ENCODE results near the gene CFB. TPM values are rescaled to one million over a fixed set of nuclear protein-coding genes. Genes with fewer than 3 reads are reported as not detected.

Gene CFB
- total RNA-seq, 1 experiment from 2014 or later: 5.6 TPM

DNA sequence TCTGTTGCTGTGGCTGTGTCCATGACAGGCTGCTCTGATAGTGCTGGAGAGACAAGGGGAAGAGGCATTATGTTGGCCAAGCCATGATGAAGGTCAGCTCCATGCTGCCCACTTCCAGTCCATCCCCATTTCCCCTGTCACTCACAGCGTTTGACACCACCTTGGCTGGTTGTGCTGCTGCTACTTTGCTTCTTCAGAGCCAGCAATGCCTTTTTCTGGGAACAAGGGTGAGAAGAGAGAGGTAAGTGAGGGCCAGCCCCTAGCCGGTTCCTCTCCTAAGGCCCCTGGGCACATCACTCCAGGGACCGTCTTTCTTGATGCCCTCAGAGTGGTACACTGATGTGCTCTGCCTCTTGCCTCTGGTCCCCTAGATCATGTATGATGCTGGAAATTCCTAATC lies 10.9 kb downstream of the CFB start:
- no peak overlapping the region for H3K4me3 ChIP-seq (ENCODE audit: low read depth in 2 of 2, low read length in 2 of 2)
- POLR2A ChIA-PET: no interaction called here
- DNase-seq (ENCODE audit: low read depth, low spot score) (no peak), ATAC-seq (no peak)
- H3K27ac ChIP-seq (ENCODE audit: low read length): no peak overlapping the region
- H3K9me3 ChIP-seq (ENCODE audit: control insufficient read depth, insufficient read depth, low read depth, low read length): no peaks in the 10 kb centered on the region
- TF ChIP-seq SIN3A (IDR thresholded peaks at IDR 0.05; ENCODE audit: borderline replicate concordance, insufficient read depth, low read depth, low read length) (no peak), TCF7L2 (IDR thresholded peaks at IDR 0.05; ENCODE audit: low read depth, low read length) (no peak), POLR2AphosphoS5 (IDR thresholded peaks at IDR 0.05; ENCODE audit: low read depth, low read length) (no peak)
- TF ChIP-seq, protein P1, sequence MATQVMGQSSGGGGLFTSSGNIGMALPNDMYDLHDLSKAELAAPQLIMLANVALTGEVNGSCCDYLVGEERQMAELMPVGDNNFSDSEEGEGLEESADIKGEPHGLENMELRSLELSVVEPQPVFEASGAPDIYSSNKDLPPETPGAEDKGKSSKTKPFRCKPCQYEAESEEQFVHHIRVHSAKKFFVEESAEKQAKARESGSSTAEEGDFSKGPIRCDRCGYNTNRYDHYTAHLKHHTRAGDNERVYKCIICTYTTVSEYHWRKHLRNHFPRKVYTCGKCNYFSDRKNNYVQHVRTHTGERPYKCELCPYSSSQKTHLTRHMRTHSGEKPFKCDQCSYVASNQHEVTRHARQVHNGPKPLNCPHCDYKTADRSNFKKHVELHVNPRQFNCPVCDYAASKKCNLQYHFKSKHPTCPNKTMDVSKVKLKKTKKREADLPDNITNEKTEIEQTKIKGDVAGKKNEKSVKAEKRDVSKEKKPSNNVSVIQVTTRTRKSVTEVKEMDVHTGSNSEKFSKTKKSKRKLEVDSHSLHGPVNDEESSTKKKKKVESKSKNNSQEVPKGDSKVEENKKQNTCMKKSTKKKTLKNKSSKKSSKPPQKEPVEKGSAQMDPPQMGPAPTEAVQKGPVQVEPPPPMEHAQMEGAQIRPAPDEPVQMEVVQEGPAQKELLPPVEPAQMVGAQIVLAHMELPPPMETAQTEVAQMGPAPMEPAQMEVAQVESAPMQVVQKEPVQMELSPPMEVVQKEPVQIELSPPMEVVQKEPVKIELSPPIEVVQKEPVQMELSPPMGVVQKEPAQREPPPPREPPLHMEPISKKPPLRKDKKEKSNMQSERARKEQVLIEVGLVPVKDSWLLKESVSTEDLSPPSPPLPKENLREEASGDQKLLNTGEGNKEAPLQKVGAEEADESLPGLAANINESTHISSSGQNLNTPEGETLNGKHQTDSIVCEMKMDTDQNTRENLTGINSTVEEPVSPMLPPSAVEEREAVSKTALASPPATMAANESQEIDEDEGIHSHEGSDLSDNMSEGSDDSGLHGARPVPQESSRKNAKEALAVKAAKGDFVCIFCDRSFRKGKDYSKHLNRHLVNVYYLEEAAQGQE (IDR thresholded peaks at IDR 0.05; ENCODE audit: insufficient read depth in 1 of 2, low read depth in 2 of 2, low read length in 1 of 2): no peak
- TF ChIP-seq, protein P2, sequence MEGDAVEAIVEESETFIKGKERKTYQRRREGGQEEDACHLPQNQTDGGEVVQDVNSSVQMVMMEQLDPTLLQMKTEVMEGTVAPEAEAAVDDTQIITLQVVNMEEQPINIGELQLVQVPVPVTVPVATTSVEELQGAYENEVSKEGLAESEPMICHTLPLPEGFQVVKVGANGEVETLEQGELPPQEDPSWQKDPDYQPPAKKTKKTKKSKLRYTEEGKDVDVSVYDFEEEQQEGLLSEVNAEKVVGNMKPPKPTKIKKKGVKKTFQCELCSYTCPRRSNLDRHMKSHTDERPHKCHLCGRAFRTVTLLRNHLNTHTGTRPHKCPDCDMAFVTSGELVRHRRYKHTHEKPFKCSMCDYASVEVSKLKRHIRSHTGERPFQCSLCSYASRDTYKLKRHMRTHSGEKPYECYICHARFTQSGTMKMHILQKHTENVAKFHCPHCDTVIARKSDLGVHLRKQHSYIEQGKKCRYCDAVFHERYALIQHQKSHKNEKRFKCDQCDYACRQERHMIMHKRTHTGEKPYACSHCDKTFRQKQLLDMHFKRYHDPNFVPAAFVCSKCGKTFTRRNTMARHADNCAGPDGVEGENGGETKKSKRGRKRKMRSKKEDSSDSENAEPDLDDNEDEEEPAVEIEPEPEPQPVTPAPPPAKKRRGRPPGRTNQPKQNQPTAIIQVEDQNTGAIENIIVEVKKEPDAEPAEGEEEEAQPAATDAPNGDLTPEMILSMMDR (IDR thresholded peaks at IDR 0.05): no peak
- in situ Hi-C loops (cut with HindIII; ENCODE audit: low pct_unique_long_range_greater_than_20kb, low sequenced_read_pairs) (no loop called here), intact Hi-C loops (cut with micrococcal nuclease; ENCODE audit: unreplicated experiment) (no loop called here)
- no peaks in the 10 kb centered on the region for H3K27me3 ChIP-seq (ENCODE audit: control insufficient read depth, insufficient read depth, low read length)
- H3K4me1 ChIP-seq (ENCODE audit: control insufficient read depth, insufficient read depth, low read length): peaks cover 18% of the 10 kb centered on the region
- CTCF ChIA-PET: no interaction called here
- BruUV-seq (replicated peaks): no TSS peak
- peaks cover 24% of the 10 kb centered on the region for H3K36me3 ChIP-seq (ENCODE audit: control insufficient read depth, insufficient read depth, low read length)

DNA sequence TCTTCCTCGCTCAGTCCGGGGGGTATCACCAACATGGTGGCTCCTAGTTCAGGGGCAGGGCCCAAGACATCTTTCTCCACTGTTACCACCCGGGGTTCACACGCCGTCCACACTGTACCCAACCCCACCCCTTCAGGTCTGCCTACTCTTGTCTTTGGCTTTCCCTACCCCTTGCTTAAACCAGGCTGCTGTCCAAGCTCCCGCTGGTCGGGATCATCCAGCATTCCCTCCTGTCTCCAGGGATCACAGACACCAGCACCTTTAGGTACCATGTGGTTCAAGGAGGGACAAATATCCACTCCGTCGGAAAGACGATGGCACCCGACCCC lies 12.5 kb downstream of the CFB start:
- DNase-seq (ENCODE audit: low read depth, low spot score) (no peak), ATAC-seq (peak; percentile 31)
- H3K27ac ChIP-seq (ENCODE audit: low read length): peak overlapping the region; percentile 96
- peak overlapping the region; percentile 74 to 100 for H3K4me3 ChIP-seq (ENCODE audit: low read depth in 2 of 2, low read length in 2 of 2)
- ChIA-PET POLR2A (interaction anchor here (0.6 to 1.3 kb wide), 3 partner anchors 9 to 16 kb away, joined by 3 to 9 read pairs (median 4); partner anchors contain the start of gene DXO), CTCF (interaction anchor here (0.5 kb wide), 1 partner anchor 138 kb away, joined by 6 read pairs; no protein-coding TSS in a partner anchor)
- in situ Hi-C loops (cut with HindIII; ENCODE audit: low pct_unique_long_range_greater_than_20kb, low sequenced_read_pairs): no loop called here
- no peaks in the 10 kb centered on the region for H3K27me3 ChIP-seq (ENCODE audit: control insufficient read depth, insufficient read depth, low read length)
- TF ChIP-seq SIN3A (IDR thresholded peaks at IDR 0.05; ENCODE audit: borderline replicate concordance, insufficient read depth, low read depth, low read length): no peak
- TF ChIP-seq, protein P2 (IDR thresholded peaks at IDR 0.05): no peak
- TF ChIP-seq TCF7L2 (IDR thresholded peaks at IDR 0.05; ENCODE audit: low read depth, low read length): no peak
- no peak for TF ChIP-seq POLR2AphosphoS5 (IDR thresholded peaks at IDR 0.05; ENCODE audit: low read depth, low read length)
- TF ChIP-seq, protein P1 (IDR thresholded peaks at IDR 0.05; ENCODE audit: insufficient read depth in 1 of 2, low read depth in 2 of 2, low read length in 1 of 2): no peak
- H3K36me3 ChIP-seq (ENCODE audit: control insufficient read depth, insufficient read depth, low read length): peaks cover 23% of the 10 kb centered on the region
- BruUV-seq (replicated peaks): no TSS peak
- H3K4me1 ChIP-seq (ENCODE audit: control insufficient read depth, insufficient read depth, low read length): peaks cover 18% of the 10 kb centered on the region
- no peaks in the 10 kb centered on the region for H3K9me3 ChIP-seq (ENCODE audit: control insufficient read depth, insufficient read depth, low read depth, low read length)
- intact Hi-C loops (cut with micrococcal nuclease; ENCODE audit: unreplicated experiment): no loop called here

Data from Panc1 (cell line).